H1 (cell line): ENCODE results near the gene CDH22. TPM values are rescaled to one million over a fixed set of nuclear protein-coding genes. Genes with fewer than 3 reads are reported as not detected.

Experiments used
- BRCA1 ChIP-seq: IDR thresholded peaks from 2 replicates; pipeline ENCODE4 v1.6.1; 2012; ENCODE audit warnings: low read depth, low read length, improper control_type of control experiment
- GTF2F1 ChIP-seq: IDR thresholded peaks from 2 replicates; pipeline ENCODE4 v1.6.1; 2012; ENCODE audit warnings: low read depth, low read length, improper control_type of control experiment, borderline replicate concordance
- KDM1A ChIP-seq: fragments of 200-600, 300-600 bp; sonication (generic); IDR thresholded peaks from 2 replicates; pipeline ENCODE4 v1.7.1; 2016; ENCODE audit warnings: mild to moderate bottlenecking, low read length, borderline replicate concordance
- RBBP5 ChIP-seq: IDR thresholded peaks from 2 replicates; pipeline ENCODE4 v1.7.1; 2012; ENCODE audit warnings: low read depth, mild to moderate bottlenecking, inconsistent platforms, low read length, moderate library complexity, borderline replicate concordance
- SRF ChIP-seq: IDR thresholded peaks from 2 replicates; pipeline ENCODE4 v1.6.1; 2011; ENCODE audit warnings: mild to moderate bottlenecking, low read depth, low read length, moderate library complexity
- TBP ChIP-seq: IDR thresholded peaks from 2 replicates; pipeline ENCODE4 v1.6.1; 2011; ENCODE audit warnings: low read depth, low read length, improper control_type of control experiment
- polyA plus RNA-seq, 7 experiments: library from polyadenylated mRNA; depleted of rRNA in 3 of 7; stranded (reverse) in 5 of 7; unstranded in 2 of 7; fragments of >200 nt in 5 of 7; fragments of 200-250 nt in 2 of 7; gene quantifications; 1 replicate in 5 of 7; 2 replicates in 1 of 7; 4 replicates in 1 of 7; pipeline versions ENCODE4 v1.2.1 to v1.2.3, GENCODE V29; 2011 to 2013; ENCODE audit warnings: missing spikeins in 2 of 7, mixed read lengths in 2 of 7
- total RNA-seq: library from RNA; stranded (reverse); fragmentation: NEBNext Ultra II Directional; extraction: Animal tissue kit (Norgen Biotek cat#: 25700); gene quantifications from 2 replicates; pipeline ENCODE4 v1.2.1, GENCODE V29; 2021
- TF ChIP-seq, protein P1 (sequence below): fragments of 300-600 bp; sonication (generic); IDR thresholded peaks from 2 replicates; pipeline ENCODE4 v1.7.1; 2012; ENCODE audit warnings: low read length, moderate library complexity, mild to moderate bottlenecking, inconsistent platforms; ENCODE audit not compliant: insufficient replicate concordance

The CDH22 gene
- total and polyA plus RNA-seq, 2 of the 8 experiments (the other 6 are each of a cell fraction or from before 2014, with no cell fraction given): 0.35 to 0.39 TPM

DNA sequence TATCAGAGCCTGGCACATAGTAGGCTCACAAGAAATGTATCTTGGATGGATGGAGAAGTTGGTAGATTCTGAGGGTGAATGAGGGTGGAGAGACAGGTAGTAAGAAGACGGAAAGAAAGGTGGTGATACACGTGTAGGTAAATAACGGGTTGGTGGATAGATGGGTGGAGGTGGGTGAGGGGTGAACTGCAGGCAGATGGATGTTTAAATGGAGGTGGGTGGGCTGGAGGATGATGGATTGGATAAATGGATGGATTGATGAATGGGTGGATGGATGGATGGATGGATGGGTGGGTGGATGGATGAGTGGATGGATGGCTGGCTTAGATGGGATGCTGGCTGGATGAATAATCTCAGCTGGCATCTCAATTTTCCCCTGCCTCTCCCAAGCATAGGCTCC is 9.9 kb downstream of the CDH22 start (continued):
- TF ChIP-seq BRCA1 (no peak), TBP (no peak), RBBP5 (no peak), GTF2F1 (no peak), SRF (no peak), KDM1A (no peak)
- TF ChIP-seq, protein P1, sequence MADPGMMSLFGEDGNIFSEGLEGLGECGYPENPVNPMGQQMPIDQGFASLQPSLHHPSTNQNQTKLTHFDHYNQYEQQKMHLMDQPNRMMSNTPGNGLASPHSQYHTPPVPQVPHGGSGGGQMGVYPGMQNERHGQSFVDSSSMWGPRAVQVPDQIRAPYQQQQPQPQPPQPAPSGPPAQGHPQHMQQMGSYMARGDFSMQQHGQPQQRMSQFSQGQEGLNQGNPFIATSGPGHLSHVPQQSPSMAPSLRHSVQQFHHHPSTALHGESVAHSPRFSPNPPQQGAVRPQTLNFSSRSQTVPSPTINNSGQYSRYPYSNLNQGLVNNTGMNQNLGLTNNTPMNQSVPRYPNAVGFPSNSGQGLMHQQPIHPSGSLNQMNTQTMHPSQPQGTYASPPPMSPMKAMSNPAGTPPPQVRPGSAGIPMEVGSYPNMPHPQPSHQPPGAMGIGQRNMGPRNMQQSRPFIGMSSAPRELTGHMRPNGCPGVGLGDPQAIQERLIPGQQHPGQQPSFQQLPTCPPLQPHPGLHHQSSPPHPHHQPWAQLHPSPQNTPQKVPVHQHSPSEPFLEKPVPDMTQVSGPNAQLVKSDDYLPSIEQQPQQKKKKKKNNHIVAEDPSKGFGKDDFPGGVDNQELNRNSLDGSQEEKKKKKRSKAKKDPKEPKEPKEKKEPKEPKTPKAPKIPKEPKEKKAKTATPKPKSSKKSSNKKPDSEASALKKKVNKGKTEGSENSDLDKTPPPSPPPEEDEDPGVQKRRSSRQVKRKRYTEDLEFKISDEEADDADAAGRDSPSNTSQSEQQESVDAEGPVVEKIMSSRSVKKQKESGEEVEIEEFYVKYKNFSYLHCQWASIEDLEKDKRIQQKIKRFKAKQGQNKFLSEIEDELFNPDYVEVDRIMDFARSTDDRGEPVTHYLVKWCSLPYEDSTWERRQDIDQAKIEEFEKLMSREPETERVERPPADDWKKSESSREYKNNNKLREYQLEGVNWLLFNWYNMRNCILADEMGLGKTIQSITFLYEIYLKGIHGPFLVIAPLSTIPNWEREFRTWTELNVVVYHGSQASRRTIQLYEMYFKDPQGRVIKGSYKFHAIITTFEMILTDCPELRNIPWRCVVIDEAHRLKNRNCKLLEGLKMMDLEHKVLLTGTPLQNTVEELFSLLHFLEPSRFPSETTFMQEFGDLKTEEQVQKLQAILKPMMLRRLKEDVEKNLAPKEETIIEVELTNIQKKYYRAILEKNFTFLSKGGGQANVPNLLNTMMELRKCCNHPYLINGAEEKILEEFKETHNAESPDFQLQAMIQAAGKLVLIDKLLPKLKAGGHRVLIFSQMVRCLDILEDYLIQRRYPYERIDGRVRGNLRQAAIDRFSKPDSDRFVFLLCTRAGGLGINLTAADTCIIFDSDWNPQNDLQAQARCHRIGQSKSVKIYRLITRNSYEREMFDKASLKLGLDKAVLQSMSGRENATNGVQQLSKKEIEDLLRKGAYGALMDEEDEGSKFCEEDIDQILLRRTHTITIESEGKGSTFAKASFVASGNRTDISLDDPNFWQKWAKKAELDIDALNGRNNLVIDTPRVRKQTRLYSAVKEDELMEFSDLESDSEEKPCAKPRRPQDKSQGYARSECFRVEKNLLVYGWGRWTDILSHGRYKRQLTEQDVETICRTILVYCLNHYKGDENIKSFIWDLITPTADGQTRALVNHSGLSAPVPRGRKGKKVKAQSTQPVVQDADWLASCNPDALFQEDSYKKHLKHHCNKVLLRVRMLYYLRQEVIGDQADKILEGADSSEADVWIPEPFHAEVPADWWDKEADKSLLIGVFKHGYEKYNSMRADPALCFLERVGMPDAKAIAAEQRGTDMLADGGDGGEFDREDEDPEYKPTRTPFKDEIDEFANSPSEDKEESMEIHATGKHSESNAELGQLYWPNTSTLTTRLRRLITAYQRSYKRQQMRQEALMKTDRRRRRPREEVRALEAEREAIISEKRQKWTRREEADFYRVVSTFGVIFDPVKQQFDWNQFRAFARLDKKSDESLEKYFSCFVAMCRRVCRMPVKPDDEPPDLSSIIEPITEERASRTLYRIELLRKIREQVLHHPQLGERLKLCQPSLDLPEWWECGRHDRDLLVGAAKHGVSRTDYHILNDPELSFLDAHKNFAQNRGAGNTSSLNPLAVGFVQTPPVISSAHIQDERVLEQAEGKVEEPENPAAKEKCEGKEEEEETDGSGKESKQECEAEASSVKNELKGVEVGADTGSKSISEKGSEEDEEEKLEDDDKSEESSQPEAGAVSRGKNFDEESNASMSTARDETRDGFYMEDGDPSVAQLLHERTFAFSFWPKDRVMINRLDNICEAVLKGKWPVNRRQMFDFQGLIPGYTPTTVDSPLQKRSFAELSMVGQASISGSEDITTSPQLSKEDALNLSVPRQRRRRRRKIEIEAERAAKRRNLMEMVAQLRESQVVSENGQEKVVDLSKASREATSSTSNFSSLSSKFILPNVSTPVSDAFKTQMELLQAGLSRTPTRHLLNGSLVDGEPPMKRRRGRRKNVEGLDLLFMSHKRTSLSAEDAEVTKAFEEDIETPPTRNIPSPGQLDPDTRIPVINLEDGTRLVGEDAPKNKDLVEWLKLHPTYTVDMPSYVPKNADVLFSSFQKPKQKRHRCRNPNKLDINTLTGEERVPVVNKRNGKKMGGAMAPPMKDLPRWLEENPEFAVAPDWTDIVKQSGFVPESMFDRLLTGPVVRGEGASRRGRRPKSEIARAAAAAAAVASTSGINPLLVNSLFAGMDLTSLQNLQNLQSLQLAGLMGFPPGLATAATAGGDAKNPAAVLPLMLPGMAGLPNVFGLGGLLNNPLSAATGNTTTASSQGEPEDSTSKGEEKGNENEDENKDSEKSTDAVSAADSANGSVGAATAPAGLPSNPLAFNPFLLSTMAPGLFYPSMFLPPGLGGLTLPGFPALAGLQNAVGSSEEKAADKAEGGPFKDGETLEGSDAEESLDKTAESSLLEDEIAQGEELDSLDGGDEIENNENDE: no peak
- TF ChIP-seq, all 59 proteins: peak for 0
